HG02885 (cell line): Measurements from ENCODE around the gene SRP9.
"Not testable (repeated sequence)": the region's sequence is repeated elsewhere in the genome, so short reads cannot be mapped to it uniquely, and the experiment has no call there.

Source experiments
- ATAC-seq: cut with Tn5 transposase; IDR thresholded peaks from one replicate; pipeline ENCODE4 v1.9.1; 2021; ENCODE audit warnings: mild to moderate bottlenecking; ENCODE audit not compliant: unreplicated experiment, poor library complexity

Gene SRP9

DNA sequence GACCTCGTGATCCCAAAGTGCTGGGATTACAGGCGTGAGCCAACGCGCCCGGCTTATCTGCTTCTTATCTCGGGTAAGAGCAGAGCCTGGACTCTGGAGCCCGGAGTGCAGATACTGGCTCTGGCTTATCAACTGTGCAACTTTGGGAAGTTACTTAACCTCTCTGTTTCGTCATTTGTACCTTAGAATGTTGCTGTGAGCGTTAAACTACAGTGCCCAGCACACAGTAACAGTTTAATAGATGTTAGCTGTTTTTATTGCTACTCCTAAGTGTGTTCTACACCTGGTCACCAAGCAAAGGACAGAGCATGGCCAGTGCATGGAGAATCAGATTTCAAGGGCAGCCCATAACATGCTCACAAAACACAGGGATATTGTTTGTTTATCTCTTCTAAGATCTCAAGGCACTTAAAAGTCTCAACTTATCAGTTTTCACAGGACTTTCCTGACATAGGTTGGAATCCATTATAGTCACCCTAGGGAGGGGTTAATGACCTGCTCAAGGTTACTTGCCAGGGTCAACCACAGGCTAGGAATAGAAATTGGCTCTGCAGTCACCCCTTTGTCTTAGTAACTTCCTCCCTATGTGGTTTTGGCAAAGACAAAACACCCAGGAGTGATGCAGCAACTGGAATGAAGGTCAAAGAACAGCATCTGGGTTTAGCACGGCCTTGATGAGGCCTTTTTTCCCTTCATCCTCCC is 22.5 kb upstream of the SRP9 start:
- ATAC-seq = no peak

DNA sequence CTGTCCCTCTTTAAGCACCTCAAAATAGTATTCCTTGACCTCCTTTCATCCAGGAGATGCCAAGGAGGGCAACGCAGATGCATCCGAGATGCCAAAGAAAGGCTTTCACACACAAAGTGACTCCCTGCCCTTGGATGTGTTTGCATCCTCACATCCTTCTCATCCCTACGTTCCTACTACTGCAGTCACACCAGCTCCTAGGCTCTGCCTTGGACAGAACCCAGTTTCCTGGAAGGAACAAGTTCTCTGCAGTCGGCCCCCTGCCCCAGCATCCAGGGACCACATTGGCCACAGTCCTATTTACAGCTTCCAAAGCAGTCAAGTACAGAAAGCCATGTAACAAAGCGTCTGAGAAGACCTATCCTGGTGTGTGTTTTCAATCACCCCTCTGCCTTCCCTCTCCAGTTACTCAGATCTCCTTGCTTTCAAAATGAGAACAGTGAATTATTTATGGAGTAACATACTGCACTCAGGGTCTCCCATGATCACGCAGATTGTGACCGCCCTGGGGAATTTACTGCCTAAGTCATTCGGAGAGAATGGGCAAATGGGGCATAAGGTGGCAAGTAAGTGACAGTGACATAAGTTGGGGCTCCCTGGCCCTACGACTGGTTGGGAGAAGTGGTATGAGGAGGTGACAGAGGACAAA is 21.8 kb upstream of the SRP9 start:
- no peak for ATAC-seq

DNA sequence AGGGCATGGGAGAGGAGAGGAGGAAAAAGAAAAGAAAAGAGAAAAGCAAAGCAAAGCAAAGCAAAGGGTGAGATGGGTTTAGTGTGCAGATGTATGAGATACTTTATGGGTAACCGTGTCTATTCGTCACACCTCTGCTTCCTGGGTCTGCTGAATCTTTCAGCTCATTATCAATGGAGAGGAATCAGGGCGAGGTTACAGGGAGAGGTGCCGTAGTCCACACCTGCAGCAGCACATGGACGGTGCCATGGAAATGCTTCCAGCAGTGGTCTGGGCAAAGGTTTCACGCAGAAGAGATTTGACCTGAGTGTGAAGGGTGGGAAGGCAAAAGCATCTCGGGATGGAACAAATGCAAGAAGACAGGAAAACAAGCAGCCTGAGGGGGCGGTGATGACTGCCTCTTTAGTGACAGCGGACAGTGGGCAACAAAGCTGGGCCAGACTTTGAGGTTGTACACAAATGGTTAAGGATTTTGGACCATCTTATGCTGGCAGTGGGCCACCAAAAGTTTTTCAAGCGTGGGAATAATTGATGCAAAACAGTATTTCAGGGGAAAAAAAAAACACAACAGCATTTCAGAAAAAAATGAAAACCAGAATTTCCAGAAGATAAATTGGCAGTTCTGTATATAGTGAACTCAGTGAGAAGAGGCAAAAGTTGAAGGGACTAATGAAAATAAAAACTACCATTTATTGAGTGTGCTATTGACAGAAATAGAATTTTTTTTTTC is 19.5 kb upstream of the SRP9 start:
- no peak for ATAC-seq

DNA sequence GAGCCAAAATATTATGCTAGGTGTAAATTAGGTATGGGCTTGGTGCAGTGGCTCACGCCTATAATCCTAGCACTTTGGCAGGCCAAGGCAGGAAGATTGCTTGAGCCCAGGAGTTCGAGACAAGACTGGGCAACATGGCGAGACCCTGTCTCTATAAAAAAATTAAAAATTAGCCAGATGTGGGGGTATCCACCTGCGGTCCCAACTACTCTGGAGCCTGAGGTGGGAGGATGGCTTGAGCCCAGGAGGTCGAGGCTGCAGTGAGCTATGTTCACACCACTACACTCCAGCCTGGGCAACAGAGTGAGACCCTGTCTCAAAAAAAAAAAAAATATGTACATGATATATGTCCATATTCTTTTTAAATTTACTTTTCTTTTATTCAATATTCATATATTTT is 17.7 kb upstream of the SRP9 start:
- not testable (repeated sequence) for ATAC-seq

DNA sequence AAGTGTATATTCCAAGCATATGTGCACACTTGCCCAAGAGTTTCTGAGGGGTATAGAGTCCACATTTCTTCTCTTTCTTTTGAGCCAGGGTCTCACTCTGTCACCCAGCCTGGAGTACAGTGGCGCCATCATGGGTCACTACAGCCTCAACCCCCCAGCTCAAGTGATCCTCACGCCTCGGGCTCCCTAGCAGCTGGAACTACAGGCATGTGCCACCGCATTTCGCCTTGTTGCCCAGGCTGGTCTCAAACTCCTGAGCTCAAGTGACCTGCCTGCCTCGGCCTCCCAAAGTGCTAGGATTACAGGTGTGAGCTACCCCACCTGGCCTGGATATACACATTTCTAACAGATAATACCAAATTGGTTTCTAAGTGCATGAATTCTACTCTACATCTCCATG is 17.1 kb upstream of the SRP9 start:
- ATAC-seq = no peak

DNA sequence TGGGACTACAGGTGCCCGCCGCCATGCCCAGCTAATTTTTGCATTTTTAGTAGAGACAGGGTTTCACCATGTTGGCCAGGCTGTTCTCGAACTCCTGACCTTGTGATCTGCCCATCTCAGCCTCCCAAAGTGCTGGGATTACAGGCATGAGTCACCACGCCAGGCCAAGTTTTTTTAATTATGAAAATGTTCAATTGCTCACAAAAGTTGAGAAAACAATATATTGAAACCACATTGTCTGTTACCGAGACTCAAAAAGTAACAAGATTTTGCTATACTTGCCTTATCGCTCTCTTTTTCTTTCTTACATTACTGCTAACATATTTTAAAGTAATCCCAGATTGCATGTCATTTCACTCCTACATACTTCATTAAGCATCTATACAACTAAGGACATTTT is 16.2 kb upstream of the SRP9 start:
- ATAC-seq = not testable (repeated sequence)

DNA sequence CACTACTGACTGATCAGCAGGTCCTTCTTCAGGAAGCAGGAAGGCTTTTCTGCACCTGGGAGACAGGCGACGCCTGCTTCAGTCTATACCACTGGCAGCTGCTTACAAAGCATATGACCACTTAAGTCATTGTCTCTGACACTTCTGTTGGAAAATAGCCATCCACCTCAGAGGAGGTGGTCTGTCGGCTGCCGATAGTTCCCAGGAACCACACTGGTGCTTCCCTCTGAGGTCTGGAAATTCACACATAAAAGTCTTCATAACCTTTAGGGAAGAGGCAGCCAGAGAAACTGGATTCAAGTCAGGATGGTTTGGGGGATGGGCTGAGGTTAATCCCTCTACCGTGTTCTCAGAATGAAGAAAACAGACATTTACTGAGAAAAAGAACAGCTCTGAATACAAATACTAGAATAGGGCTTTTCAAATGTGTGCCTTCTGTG is 15.6 kb upstream of the SRP9 start:
- ATAC-seq = no peak

DNA sequence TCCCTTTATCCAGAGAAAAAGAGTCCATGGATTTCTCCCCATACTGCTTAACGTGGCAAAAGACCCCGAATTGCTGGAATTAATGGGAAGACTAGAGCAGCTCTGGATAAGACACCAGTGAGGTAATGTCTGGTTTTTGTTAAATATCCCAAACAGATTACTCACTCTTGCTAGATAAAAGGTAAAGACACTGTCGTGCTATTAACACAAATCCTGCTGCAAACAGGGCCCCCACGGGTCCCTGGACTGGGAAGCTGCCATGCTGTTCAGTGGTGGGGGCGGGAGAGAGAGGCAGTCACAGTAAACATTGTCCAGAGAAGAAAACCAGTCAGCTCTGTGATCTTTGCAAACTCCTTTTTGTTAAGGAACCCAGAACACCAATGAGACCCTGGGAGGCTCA is 15.2 kb upstream of the SRP9 start:
- no peak for ATAC-seq

DNA sequence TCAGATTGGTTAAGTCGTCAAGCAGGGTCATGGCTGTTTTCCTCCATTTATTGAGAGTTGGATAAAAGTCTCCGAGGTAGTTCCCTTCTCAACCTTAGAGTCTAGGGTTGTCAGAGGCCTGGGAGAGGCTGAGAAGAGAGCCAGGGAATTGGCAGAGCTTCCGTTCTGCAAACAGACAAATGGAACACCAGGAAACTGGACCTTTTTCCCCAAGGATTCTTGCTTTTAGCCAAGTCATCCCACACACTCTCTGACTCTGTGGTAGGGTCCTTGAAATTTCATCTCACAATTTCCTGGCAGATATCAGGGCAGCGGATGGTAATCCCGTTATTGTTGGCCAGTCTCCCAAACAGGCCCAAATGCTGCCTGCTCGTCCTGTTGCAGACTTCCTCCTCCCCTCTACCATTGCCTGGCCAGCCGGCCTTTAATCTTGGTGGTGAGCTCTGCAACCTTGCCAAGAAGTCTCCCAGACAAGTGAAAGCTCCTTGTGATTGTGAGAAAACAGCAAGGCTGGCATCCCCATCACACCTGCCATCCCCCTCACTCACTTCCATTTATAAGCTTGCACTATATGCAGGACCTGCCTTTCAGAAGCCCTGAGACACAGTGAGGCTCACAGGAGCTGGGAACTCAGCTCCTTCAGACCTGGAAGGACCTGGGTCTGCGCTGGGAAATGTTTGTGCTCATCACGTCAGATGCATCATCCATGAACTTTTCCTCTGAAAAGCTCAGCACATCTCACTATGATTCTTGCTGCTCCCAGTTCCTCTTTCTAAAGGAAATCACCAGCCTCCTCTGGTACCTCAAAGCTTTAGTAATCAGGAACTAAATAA is 13.7 kb upstream of the SRP9 start:
- ATAC-seq = no peak

DNA sequence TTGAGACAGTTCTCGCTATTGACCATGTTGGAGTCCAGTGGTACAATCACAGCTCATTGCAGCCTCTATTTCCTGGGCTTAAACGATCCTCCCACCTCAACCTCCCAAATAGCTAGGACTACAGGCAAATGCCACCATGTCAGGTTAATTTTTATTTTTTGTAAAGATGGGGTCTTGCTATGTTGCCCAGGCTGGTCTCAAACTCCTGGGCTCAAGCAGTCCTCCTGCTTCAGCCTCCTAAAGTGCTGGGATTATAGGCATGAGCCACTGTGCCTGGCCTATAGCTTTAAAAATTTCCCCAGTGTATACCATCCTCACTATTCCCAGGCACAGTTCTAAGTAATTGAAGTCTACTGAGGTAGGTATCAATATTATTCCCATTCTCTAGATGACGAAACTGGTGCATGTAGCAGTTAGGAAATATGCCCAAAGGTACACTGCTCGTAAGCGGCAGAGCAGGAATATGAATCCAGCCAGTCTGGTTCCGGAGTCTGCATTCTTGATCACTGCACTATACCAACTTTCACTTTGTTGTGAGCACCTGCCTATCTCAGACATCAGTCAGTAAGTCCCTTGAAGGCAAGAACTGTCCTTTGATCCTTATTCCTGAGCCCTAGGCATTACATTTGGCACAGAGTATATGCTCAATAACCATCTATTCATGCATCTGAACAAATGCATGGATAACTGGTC is 11.5 kb upstream of the SRP9 start:
- ATAC-seq = no peak

DNA sequence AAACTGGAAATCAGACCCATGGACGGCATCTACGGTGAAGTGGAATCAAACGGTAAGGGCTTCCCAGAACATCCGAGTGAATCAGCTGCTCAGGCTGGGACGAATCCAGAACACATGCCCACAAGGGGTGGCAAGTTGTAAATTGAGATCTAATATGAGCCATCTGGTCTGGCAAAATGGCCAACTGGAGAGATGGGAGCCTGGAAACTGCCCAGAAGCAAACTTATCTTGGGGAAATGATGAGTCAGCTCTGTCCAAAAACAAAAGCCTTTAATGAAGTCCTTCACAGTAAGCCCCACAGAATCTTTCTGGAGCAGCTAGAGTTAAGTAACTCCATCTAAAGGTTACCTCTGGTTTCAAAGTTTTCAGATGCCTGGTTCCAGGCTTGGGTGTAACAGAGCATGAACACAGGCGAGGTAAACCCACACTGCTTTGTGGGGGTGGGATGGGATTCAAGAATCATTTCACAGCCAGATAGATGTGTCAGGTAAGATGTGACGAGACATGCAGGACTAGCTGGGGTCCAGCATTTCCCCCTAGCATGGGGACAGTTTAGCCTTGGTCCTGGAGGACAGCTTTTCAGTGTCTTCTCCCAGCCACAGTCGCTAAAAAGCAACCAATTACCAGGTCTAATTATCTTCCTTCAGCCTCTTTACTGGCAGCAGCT is 10.5 kb upstream of the SRP9 start:
- ATAC-seq = no peak

DNA sequence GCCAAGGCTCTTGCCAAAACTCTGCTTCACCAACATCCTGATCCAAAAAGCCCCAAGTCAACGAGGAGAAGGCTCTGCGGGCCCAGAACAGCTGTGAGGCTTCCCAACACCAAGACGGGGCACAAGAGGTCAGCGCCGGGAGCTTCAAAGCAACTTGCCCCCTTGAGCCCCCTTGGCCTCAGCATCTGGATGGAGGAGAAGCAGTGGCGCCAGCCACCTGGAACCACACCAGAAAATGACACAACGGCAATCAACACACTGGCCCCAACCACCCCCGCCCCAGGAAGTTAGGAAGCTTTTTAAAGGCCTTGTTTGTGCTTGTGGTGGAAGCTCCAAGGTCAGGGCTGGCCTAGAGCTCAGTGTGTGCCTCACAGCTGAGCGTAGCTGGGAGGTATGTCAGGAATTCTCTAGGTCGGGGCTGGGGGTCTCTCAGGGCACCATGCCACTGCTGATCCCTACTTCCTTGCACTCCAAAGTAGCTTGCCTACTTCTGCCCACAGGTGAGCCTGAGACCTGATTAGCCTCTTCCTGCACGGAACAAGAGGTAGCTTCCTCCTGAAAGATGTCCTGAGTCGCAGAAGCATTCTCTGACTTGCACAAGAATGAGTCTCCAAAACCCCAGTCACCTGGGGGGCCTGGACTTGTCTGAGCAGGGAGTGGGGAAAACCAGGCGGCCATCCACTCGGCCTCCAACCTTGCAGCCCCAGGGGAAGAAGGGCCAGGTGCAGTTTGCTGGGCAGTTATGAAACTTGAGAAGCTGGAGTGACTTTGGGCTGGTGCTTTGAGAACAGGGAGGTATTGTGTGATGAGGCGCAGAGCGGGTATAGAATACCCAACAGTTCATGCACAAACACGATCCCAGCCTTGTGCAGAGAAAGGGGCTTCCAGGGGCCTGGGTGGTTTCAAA is 9.7 kb upstream of the SRP9 start:
- ATAC-seq = no peak

DNA sequence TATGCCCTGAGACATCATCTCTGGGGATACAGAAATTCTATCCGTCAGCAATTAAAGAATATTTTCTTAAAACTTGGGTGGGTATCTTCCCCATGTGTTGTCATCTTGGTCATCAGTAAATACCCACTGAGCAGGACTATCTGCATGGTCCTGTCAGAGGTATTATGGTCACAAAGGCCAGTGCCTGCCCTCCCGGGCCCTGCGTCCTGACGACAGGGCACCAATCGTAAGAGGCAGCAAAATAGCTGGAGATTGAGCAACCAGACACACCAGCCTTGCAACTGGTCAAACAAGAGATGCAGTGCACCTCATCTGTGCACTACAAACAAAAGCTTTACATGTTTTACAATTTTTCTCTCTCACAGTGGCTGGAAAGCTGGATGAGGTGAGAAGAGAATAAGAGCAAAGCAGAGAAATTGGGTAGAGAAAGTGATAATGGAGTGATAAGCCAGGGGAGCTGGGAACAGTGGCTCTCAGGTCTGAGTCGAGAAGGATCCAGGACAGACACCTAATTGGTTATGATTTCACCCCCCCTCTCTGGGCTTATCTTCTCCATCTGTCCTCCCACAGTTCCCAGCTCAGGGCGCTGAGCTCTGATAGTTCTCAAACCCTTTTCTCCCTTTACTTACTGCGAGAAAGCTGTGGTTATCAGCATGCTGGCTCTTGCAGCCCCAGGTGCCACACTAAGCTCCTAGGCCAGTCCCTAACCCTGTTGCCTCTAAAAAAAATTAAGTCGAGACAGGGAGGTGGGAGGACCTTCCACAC is 8.8 kb upstream of the SRP9 start:
- ATAC-seq = no peak

DNA sequence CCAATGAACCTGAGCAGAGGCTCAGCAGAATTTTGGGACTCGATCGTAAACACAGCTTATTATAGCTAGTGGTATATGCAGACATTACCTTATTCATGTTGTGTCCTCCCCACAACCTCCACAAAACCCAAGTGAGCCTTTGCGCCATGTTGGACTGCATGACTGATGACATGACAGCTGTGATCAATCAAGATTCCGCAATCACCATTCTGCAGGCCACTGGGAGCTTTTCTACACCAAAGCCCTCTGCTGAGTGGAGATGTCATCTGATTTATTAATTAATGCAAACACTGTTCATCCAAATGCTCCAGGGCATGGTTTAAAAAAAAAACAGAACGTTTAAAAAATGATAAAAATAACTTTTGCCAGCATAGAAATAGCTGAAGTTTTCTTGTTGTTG is 7.9 kb upstream of the SRP9 start:
- ATAC-seq = no peak

DNA sequence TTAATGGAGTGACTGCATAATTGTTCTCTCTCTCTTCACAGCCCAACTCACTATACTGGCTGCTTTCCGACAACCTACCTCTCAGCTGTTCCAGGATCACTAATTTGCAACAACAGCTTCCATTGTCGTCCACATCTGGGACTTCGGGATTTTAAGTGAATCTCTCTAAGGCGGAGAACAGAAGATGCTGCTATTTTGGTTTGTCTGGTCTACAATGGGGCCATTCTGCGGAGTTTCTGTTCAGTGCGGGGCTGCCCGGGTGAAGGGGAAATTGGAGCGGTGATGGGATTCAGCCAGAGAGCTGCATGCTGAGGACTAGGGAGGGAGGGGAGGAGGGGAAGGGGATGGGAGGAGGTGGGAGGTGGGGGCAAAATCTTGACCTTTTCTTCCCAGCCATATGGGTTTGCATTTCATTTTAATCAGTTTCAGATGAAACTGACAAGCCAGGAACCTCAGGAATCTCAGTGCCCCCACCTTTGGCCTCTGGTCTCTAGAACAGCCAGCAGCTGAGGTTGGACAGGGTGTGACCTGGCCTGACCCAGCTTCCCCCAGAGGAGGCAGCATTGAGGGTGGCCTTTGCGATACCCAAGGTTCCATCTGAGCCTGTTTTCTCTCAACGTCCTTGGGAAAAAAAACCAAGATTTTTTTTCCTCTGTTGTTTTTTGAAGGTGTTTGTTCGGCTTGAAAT is 6.9 kb upstream of the SRP9 start:
- no peak for ATAC-seq

DNA sequence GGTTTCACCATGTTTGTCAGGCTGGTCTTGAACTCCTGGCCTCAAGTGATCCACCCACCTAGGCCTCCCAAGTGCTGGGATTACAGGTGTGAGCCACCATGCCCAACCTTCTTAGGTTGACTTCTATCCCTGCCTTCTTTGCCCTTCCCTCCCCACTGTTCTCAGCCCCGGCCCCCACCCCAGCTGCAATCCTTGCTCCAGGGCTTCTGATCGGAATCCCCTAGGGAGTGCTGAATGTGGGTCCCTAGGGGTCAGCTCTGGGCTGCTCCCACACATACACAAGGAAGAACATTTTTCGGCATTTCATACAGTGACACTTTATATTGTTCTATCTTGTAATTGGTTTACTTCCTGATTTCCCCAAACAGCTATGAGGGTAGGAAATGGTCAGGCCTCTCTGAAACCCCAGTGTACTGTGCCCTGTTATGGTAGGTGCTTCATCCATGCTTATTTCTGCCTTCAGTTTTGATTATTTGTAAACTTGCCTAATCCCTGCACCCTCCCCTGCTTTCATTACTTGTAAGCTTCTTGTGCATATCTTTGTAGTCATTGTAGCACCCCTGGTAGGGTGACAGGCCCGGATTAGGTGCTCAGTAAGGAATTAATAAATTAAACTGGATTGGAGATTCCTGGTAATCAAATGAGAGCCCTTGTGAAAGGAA is 5.8 kb upstream of the SRP9 start:
- ATAC-seq = no peak

DNA sequence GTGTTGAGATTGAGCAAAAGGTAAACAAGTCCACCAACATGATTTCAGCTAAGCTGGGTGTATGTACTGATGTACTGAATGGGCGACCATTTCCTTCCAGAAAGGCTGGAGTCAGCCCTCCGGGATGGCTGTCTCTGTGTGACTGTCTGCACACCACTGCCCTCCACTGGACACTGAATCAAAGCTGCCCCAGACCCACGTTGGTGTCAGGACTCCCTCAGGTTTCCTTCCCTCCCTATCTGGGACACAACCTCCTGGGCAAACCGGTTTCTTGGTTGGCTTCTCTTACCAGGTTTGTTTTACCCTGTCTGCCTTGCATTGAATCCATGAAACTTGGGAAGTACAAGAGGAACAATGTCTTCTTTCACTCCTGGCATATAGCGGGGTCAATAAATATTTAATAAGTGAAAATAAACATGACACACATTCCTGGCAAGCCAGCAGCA is 5.3 kb upstream of the SRP9 start:
- ATAC-seq = peak; percentile 74
